DLD1 (cell line): ENCODE measurements around the gene LRRC41.

Experiments used
- in situ Hi-C: cut with HindIII; loops from 2 replicates; pipeline ENCODE4 v1.10.0; 2017; ENCODE audit warnings: low sequenced_read_pairs

Gene LRRC41

DNA sequence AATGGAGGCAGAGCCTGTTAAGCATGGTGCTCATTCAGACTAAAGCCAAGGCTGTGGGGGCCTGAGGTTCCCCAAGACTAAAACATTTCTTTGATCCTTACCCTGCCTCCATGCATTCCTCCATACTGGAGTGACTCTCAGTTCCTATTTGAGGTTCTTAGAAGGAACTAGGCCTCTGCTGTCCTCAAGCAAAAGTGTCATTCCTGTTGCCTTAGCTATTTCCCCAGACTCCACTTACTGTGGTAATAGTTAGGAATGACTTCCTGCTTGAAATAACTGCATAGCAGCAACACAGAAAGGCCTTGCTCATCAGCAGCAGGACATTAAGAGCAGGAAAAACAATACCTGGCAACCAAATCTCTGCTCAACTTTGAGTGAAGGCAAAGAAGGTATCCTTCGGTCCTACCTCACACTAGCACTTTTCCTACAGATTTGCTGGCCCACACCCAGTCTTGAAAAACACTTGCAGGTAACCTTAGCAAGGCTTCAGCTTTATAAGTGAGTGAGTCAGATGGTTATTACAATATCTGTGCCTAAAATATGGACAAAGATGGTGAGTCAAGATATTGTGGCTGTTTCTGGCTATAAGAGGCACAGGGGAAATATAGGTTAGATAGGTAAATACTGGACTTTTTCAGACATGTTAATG is 14.8 kb downstream of the LRRC41 start:
- in situ Hi-C loops: no loop called here

DNA sequence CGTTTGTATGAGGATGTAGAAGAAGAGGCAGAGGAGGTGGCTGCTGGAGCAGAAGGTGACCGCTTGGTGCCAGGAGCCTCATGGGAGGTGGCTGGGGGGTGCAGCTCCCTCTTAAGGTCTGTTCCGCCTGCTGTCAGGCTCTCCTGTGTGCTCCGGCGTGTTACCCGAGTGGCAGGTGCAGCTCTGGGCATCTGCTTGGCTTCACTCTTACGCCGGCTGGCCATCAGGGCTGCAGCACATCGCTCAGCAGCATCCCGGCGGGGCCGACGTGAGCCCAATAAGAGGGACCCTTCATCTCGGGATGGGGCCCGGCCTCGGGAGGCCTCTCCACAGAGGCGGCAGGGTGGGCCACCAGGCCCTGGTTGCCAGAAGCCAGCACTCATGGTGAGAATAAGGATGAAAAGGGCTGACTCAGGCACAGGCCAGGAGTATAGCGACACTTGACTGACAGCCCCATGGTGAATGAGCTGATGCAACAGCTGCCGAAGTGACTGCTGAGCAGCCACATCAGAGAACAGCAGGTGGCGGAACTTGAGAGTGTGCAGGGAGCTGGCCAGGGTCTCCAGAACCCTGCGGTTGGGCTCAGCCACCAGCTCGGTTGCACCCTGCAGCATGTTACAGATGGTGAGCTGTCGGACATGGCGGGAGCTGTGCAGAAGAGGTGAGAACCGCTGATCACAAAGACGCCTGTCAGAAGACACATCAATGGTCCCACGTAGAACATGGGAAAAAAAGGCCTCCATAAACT is 17.5 kb downstream of the LRRC41 start:
- in situ Hi-C loops: no loop called here

- in situ Hi-C loops: no loop called here
Measured at GRCh38 chr1:46284597-46285564, 18.5 kb downstream of the LRRC41 start.

DNA sequence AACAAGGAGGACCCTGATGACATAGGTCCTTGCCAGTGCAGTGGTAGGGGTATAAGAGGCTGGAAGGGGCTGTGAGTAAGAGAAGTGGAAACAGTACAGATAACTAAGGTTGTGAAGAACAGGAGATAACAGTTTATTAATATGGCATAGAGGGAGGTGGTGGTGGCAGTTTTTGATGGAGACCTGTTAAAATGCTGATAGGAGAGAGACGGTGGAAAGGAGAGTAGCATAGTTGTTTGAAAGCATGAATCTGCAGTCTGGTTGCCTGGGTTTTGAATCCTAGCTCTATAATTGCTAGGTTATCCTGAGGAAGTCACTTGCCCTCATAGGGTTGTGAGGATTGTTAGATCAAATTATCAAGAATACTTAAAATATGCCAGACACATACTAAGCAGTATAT is 19.4 kb downstream of the LRRC41 start:
- in situ Hi-C loops: no loop called here

GRCh38 chr1:46281021-46281420 is 22.4 kb downstream of the LRRC41 start:
- in situ Hi-C loops: no loop called here

GRCh38 chr1:46280092-46280491 is 23.3 kb downstream of the LRRC41 start:
- in situ Hi-C loops: no loop called here

- in situ Hi-C loops: no loop called here
Measured at GRCh38 chr1:46278807-46279206, 24.6 kb downstream of the LRRC41 start.

- in situ Hi-C loops: no loop called here
Measured at GRCh38 chr1:46277658-46278373, 25.6 kb downstream of the LRRC41 start.

DNA sequence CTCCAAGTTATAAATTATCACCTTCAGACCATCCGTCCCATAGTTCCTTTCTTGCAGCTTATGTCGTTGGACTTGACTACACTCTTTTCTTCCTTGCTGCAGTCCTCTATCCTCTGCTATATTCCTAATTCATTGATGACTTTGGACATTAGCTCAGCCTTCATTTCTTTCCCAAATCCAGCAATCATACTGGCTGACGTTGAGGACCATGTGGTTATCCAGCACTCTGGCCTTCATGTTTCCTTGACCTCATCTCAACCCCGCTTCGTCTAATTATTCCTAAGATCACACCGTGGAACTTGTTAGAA is 28.4 kb downstream of the LRRC41 start:
- in situ Hi-C loops: no loop called here

DNA sequence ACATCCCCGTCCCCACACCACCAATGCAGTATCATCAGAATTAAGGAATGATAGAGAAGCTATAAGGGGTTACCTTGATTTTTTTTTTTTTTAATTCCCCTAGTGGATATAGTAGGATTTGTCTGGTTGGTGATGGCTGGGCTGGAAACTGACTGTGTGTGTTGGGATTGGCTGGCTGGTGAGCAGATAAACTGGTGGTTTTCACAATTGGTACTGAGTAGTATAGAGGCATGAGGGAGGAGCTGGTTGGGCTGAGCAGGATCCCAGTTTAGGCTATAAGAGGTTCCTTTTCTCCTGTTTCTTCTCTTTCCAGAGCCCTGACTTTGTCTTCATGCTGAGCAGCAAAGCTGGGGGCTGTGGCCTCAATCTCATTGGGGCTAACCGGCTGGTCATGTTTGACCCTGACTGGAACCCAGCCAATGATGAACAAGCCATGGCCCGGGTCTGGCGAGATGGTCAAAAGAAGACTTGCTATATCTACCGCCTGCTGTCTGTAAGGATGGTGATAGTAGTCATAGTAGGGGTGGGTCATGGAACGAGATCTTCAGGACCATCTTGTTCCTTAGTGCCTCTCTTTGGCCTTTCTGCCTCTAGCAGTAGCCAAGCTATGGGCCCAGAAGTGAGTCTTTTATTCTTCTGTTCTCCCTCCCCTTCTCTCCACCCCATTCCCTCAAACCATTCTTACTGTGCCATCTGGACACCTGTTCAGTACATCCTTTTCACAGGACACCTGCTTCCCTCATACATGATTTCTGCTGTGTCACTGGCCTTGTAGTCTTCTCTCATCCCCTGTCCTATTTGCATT is 29.0 kb downstream of the LRRC41 start:
- in situ Hi-C loops: no loop called here

GRCh38 chr1:46268578-46268977 is 34.8 kb downstream of the LRRC41 start:
- in situ Hi-C loops: no loop called here

GRCh38 chr1:46263146-46263545 is 40.3 kb downstream of the LRRC41 start:
- in situ Hi-C loops: no loop called here

- in situ Hi-C loops: no loop called here
Measured at GRCh38 chr1:46262508-46262907, 40.9 kb downstream of the LRRC41 start.

DNA sequence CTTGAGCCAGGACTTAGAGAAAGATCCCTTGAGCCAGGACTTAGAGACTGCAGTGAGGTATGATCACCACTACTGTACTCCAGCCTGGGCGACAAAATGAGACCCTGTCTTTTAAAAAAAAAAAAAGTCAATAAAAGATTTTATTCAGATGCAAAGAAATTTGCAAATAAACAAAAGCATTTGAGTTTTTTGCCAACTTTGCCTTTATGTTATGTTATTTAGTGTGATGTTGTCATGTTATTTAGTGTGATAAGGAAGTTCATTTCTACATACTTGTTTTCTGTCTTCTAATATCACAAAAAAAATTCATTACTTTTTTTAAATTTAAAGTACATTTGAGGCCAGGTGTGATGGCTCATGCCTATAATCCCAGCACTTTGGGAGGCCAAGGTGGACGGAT is 46.9 kb downstream of the LRRC41 start:
- in situ Hi-C loops: no loop called here

DNA sequence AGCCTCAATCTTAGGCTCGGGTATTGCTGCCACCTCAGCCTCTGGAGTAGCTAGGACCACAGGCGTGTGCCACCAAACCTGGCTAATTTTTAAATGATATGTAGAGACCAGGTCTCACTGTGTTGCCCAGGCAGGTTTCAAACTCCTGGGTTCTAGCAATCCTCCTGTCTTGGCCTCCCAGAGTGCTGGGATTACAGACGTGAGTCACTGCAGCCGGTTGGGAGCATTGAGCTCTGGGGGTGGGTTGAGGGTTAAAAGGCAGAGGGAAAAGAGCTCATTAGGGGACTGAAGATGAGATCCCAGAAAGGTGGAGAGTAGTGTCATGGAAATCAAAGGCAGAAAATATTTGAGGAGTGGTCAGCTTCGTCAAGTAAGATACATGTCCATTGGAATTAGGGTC is 48.7 kb downstream of the LRRC41 start:
- in situ Hi-C loops: no loop called here

DNA sequence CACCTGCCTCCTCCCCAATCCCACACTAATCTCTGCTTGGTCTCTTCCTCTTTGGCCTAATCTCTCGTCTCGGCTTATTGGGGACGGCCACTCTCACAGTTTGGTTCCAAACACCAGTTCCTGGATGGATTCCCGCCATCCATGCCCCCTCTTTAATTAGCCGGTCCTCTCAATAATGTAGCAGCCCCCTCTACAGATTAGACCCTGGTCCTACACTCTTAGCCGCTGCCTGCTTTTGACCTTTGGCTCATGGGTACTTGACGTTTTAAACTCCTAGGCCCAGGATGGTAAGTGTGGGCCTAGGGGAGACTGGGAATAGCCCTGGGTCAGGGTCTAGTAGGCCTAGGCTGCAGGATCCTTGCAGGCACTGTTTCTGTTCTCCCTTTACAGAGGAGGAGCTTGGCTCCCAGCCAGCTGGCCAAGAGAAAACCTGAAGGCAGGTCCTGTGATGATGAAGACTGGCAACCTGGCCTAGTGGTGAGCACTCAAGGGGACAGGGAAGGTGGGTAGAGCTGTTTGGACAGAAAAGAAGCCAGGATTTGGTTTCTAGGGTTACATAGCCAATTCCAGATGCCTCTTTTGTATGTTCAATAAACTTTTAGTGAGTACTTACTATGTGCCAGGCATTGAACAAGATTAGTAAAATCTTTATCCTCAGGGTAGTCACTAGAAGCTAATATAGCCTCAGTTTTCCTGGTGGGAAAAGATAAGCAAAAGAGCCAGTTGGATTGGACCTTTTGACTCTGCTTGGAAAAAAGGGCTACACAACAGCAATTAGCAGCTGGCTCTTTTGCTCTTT is 55.1 kb downstream of the LRRC41 start:
- in situ Hi-C loops: no loop called here

GRCh38 chr1:46247436-46248121 is 55.8 kb downstream of the LRRC41 start, which contains the start of gene RAD54L:
RAD54L (plus strand) TSS chr1:46247763; CDS start chr1:46248406, 643 bp downstream.
- in situ Hi-C loops: no loop called here

- in situ Hi-C loops: no loop called here
Measured at GRCh38 chr1:46246548-46247435, 56.6 kb downstream of the LRRC41 start.
